Measurements from ENCODE around the gene FBLN2. TPM values are rescaled to one million over a fixed set of nuclear protein-coding genes. Genes with fewer than 3 reads are reported as not detected.

Gene FBLN2
- polyA plus RNA-seq, 2 of the 4 experiments (the other 2 are of a cell fraction) = 1.1 to 2.7 TPM

GRCh38 chr3:13659221-13659969 is 110.5 kb downstream of the FBLN2 start:
- WGBS (ENCODE audit: missing lambda C conversion rate) = 61% methylated on average over 12 of the region's 12 CpGs

DNA sequence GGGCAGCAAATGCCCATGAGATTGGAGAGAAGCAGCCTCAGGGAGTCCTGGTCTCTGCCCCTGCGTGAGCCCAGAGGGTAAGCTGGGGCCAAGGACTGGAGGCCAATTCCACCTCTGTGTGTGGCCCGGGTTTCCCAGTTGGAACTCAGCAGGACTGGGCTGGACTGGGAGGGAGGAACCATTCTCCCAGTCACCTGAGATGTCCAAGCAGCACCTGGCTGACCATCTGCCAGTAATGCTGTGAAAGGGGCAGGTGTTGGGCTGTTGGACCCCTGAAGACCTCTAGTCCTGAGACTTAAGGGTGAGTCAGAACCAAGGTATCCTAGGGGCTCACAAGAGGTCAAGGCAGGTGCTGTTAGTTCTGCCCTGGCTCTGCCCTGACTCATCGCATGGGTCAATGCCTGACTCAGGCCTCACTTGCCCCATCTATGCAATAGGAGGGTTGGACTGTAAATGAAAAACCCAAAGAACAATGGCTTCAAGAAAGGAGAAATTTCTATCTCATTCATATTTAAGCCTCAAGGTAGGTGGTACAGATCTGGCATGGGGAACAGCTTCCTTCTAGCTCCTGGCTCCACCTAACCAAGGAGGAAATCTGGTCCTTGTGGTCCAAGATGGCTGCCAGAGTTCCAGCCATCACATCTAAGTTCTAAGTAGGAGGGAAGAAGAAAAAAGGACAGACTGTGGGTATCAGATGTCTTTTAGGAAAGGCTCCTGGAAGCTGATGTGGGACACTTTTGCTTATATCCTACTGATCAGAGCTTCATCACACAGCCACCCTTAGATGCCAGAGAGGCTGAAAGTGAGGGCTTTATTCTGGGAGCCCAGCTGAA is 111.3 kb downstream of the FBLN2 start:
- ChIA-PET CTCF (interaction anchor here (1.0 to 36.5 kb wide), 5 partner anchors 9 to 223 kb away, joined by 3 to 1096 read pairs (median 67); partner anchors contain the start of gene WNT7A), POLR2A (no interaction called here)
- ATAC-seq (no peak), FAIRE-seq (no peak), DNase-seq (ENCODE audit: low read depth in 1 of 2, low spot score in 1 of 2) (no peak)
- no peak overlapping the region for H3K4me2 ChIP-seq
- 69% methylated on average over 3 of the region's 3 CpGs for WGBS (ENCODE audit: missing lambda C conversion rate)
- no peak overlapping the region for H3K27ac ChIP-seq
- H3K4me1 ChIP-seq = peaks cover 4% of the 10 kb centered on the region; the same call in 1 of the 3 replicates
- H3K4me3 ChIP-seq = no peak overlapping the region
- H3K9me3 ChIP-seq = no peaks in the 10 kb centered on the region
- TF ChIP-seq NPAS2 (CRISPR knock-in tag; IDR thresholded peaks at IDR 0.05; ENCODE audit: borderline replicate concordance) (no peak), RARB (CRISPR knock-in tag; IDR thresholded peaks at IDR 0.05) (no peak), ATOH8 (CRISPR knock-in tag; IDR thresholded peaks at IDR 0.05; ENCODE audit: low read depth) (no peak), MYC (IDR thresholded peaks at IDR 0.05; ENCODE audit: borderline replicate concordance, low read length) (no peak), HEYL (CRISPR knock-in tag; IDR thresholded peaks at IDR 0.05) (no peak), ZNF302 (CRISPR knock-in tag; IDR thresholded peaks at IDR 0.05) (no peak), EP300 (IDR thresholded peaks at IDR 0.05) (no peak), PBX3 (IDR thresholded peaks at IDR 0.05) (no peak), ZFP36 (IDR thresholded peaks at IDR 0.05; ENCODE audit: borderline replicate concordance, partially characterized antibody) (no peak), EHF (CRISPR knock-in tag; IDR thresholded peaks at IDR 0.05) (no peak), MAX (IDR thresholded peaks at IDR 0.05) (no peak), HOXA7 (CRISPR knock-in tag; IDR thresholded peaks at IDR 0.05) (no peak), JUN (IDR thresholded peaks at IDR 0.05) (no peak), TFCP2L1 (CRISPR knock-in tag; IDR thresholded peaks at IDR 0.05) (no peak), KDM5A (IDR thresholded peaks at IDR 0.05) (no peak), JUNB (IDR thresholded peaks at IDR 0.05) (no peak)
- TF ChIP-seq, protein P1, sequence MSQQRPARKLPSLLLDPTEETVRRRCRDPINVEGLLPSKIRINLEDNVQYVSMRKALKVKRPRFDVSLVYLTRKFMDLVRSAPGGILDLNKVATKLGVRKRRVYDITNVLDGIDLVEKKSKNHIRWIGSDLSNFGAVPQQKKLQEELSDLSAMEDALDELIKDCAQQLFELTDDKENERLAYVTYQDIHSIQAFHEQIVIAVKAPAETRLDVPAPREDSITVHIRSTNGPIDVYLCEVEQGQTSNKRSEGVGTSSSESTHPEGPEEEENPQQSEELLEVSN (IDR thresholded peaks at IDR 0.05; ENCODE audit: borderline replicate concordance, low read depth) = no peak
- TF ChIP-seq, protein P2, sequence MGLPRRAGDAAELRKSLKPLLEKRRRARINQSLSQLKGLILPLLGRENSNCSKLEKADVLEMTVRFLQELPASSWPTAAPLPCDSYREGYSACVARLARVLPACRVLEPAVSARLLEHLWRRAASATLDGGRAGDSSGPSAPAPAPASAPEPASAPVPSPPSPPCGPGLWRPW (IDR thresholded peaks at IDR 0.05) = no peak

More at GRCh38 chr3:13659221-13659969, 110.5 kb downstream of the FBLN2 start:
- H3K27ac ChIP-seq = no peak overlapping the region
- no peak overlapping the region for H3K4me2 ChIP-seq
- TF ChIP-seq MAX (IDR thresholded peaks at IDR 0.05) (no peak), FOSB (CRISPR knock-in tag; IDR thresholded peaks at IDR 0.05) (no peak), CEBPB (IDR thresholded peaks at IDR 0.05) (no peak), BCL3 (IDR thresholded peaks at IDR 0.05) (no peak), PBX3 (IDR thresholded peaks at IDR 0.05) (no peak), CHD4 (IDR thresholded peaks at IDR 0.05; ENCODE audit: borderline replicate concordance) (no peak), BHLHE40 (IDR thresholded peaks at IDR 0.05; ENCODE audit: low read depth, low read length) (no peak)
- peaks cover 4% of the 10 kb centered on the region; the same call in 1 of the 3 replicates for H3K4me1 ChIP-seq
- CTCF ChIA-PET = interaction anchor here (0.7 to 36.5 kb wide), 10 partner anchors 9 to 224 kb away, joined by 3 to 1096 read pairs (median 36); partner anchors contain the start of gene WNT7A
- POLR2A ChIA-PET = no interaction called here
- ATAC-seq = no peak
- no peak for DNase-seq (ENCODE audit: low read depth in 1 of 2, low spot score in 1 of 2)
- H3K9me3 ChIP-seq = no peaks in the 10 kb centered on the region
- H3K4me3 ChIP-seq = no peak overlapping the region
- FAIRE-seq = no peak

Measured in A549 (cell line).